ENCODE data around the gene CFAP74. TPM values are rescaled to one million over a fixed set of nuclear protein-coding genes. Genes with fewer than 3 reads are reported as not detected.

CFAP74 gene
- total and polyA plus RNA-seq, 9 donors = 0.05 to 8.0 (median 0.58) TPM; not detected in 1

- intact Hi-C loops (cut with DNase I) = loop anchor here in 3 of 4 donors (5.0 to 10.0 kb wide), 3 partner anchors 109 to 139 kb away; partner anchors contain the start of gene NADK (in 1 of the 3)
- no peak for DNase-seq
- 76 to 82% (median 79%) methylated on average over 19 of the region's 19 CpGs for WGBS, 3 donors
- H3K4me3 ChIP-seq = no peak overlapping the region
- H3K27ac ChIP-seq = no peak overlapping the region
- H3K27me3 ChIP-seq = no peaks in the 10 kb centered on the region
- no peaks in the 10 kb centered on the region for H3K9me3 ChIP-seq
- peaks cover 18% of the 10 kb centered on the region for H3K4me1 ChIP-seq (ENCODE audit: insufficient read depth)
- TF ChIP-seq EP300 (IDR thresholded peaks at IDR 0.05) (no peak), CTCF (IDR thresholded peaks at IDR 0.05) (no peak), POLR2A (IDR thresholded peaks at IDR 0.05) (no peak)
- no peaks in the 10 kb centered on the region for H3K36me3 ChIP-seq
Measured at GRCh38 chr1:1893291-1893985, 110.1 kb downstream of the CFAP74 start.

DNA sequence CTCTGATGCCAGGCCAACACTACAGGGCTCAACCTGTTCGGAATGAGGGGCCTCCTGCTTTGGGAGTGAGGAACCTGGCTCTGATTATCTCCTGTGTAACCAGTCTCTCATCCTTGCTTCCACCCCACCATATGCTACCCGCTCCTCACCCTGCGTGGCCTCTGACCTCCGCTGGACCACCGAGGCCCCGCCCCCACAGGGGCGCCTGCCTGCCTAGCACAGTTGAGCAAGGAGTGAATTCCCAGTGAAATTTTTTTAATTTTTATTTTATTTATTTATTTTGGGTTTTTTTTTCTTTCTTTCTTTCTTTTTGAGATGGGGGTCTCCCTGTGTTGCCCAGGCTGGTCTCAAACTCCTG lies 110.8 kb downstream of the CFAP74 start:
- 60 to 72% (median 62%) methylated on average over 7 of the region's 7 CpGs for WGBS, 3 donors
- Histone ChIP-seq H3K27me3 (no peaks in the 10 kb centered on the region), H3K4me1 (ENCODE audit: insufficient read depth) (peaks cover 21% of the 10 kb centered on the region), H3K4me3 (no peak overlapping the region), H3K9me3 (no peaks in the 10 kb centered on the region), H3K36me3 (no peaks in the 10 kb centered on the region), H3K27ac (no peak overlapping the region)
- DNase-seq = no peak
- intact Hi-C loops (cut with DNase I) = loop anchor here in 3 of 4 donors (5.0 to 10.0 kb wide), 3 partner anchors 108 to 138 kb away; partner anchors contain the start of gene NADK (in 1 of the 3)
- TF ChIP-seq CTCF (IDR thresholded peaks at IDR 0.05) = no peak
- no peak for TF ChIP-seq POLR2A (IDR thresholded peaks at IDR 0.05)
- no peak for TF ChIP-seq EP300 (IDR thresholded peaks at IDR 0.05)

DNA sequence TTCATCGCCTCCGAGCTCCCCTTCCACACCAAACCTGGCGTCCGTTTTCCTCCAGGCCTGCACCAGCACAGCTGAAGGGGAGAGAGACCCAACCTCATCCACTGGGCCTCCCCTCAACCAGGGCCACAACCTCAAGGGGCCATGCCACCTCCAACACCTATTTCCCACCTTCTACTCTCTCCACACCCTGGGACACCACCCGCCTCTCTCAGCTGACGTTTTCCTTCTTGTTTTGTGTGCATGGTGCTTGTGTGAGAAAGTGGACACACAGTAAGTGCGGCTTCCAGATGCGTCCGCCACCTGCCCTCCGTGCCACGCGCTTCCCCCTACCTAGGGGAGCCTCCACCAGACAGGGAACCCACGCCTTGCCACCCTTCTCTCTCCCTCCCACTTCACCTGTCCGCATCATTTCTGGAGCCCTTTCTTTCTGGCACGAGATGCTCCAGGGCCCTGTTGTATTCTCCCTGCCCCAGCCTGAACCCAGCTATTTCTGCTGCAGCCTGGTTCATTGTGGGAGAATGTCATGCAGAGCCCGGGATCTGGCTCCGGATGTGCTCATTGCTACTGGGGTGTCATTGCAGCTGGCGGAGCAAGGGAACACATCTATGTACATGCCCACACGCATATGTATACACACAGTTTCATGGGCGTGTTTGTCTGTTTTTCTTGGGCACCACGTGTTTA lies 111.4 kb downstream of the CFAP74 start:
- peak in 1 of 5 donors; percentile 25 for DNase-seq
- no peak for TF ChIP-seq EP300 (IDR thresholded peaks at IDR 0.05)
- TF ChIP-seq CTCF (IDR thresholded peaks at IDR 0.05) = no peak
- TF ChIP-seq POLR2A (IDR thresholded peaks at IDR 0.05) = no peak
- peak overlapping the region; percentile 82 for H3K4me3 ChIP-seq
- no peaks in the 10 kb centered on the region for H3K36me3 ChIP-seq
- H3K4me1 ChIP-seq (ENCODE audit: insufficient read depth) = peaks cover 23% of the 10 kb centered on the region
- intact Hi-C loops (cut with DNase I) = loop anchor here in 3 of 4 donors (5.0 to 10.0 kb wide), 3 partner anchors 107 to 137 kb away; partner anchors contain the start of gene NADK (in 1 of the 3)
- 41 to 55% (median 50%) methylated on average over 21 of the region's 21 CpGs for WGBS, 3 donors
- no peaks in the 10 kb centered on the region for H3K27me3 ChIP-seq
- peak overlapping the region; percentile 92 to 95 for H3K27ac ChIP-seq
- no peaks in the 10 kb centered on the region for H3K9me3 ChIP-seq

GRCh38 chr1:1891349-1892078 lies 112.1 kb downstream of the CFAP74 start:
- H3K9me3 ChIP-seq = no peaks in the 10 kb centered on the region
- no peaks in the 10 kb centered on the region for H3K27me3 ChIP-seq
- 1 to 3% (median 1%) methylated on average over 17 to 57 of the region's 59 CpGs for WGBS, 3 donors
- TF ChIP-seq POLR2A (IDR thresholded peaks at IDR 0.05) = peak; percentile 5
- no peak for TF ChIP-seq CTCF (IDR thresholded peaks at IDR 0.05)
- no peak for TF ChIP-seq EP300 (IDR thresholded peaks at IDR 0.05)
- H3K4me3 ChIP-seq = peak overlapping the region; percentile 82
- peak; percentile 72 to 84 (median 78) for DNase-seq
- H3K4me1 ChIP-seq (ENCODE audit: insufficient read depth) = peaks cover 23% of the 10 kb centered on the region
- intact Hi-C loops (cut with DNase I) = loop anchor here (2.0 to 10.0 kb wide), 4 partner anchors 107 to 317 kb away; partner anchors contain the start of genes NADK (in 1 of the 4) and SSU72 (in 1 of the 4)
- peak overlapping the region; percentile 92 to 95 for H3K27ac ChIP-seq
- no peaks in the 10 kb centered on the region for H3K36me3 ChIP-seq
